ENCODE data around the gene ABHD5.

ABHD5 gene

DNA sequence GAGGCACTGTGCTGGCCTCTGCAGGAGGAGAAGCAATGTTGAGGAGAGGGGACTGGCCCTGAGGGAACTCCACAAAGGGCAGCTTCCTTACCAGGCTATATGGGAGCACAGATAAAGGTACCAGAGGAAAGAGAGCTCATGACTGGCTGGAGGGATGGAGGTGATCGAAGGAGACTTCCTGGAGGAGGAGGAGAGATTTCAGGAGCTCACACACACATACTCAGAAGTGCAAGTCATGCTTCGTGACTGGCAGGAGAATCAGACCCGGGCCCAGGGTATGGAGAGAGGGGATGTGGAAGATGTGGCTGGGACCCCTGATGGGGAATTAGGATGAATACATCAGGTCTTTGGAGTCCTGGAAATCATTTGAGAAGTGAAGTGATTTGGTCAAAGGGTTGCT lies 85.4 kb downstream of the ABHD5 start:
- FAIRE-seq (no peak), DNase-seq (ENCODE audit: low spot score) (no peak)

DNA sequence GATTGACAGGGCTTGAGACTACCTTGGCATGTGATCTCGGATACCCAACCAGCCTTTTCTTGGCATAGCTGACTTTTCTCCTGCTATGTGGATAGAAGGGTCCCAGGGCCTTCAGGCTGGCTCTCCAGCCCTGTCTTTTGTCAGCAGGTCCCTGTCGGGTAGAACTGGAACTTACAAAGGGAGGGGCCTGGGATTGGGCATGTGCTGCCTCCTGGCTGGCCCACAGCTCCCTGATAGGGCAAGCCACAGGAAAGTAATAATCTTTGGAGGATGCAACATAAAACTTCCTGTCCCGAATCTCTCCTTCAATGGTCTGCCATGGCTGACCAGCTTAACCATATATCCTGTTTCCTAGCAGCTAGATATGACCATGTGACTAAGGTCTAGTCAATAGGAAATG lies 89.1 kb downstream of the ABHD5 start:
- DNase-seq (ENCODE audit: low spot score) (no peak), FAIRE-seq (no peak)

DNA sequence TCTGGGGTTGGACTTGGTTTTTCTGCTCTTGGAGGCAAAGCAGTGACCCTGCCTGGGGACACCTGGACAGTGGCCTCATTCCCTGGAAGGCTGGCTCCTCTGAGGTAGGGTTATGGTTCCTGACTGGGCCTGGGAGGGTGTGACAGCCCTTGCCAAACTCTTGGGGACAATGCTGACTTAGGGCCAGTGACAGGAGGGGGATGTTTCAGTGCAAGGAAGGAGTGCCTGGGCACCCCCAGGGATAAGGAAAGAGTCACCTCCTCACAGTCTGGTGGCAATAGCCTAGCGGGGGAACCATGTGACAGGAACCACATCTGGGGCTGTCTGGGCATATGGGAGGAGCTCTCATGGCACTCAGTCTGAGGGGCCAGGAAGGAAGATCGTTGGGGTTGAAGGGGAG lies 91.8 kb downstream of the ABHD5 start:
- no peak for FAIRE-seq
- no peak for DNase-seq (ENCODE audit: low spot score)

All from RCC 7860 (cell line).